ENCODE results near the gene ZNF79.
A peak's percentile ranks its signal among the peaks of the same experiment; 100 is the strongest.
"Not testable (repeated sequence)": the region's sequence is repeated elsewhere in the genome, so short reads cannot be mapped to it uniquely, and the experiment has no call there.

ZNF79 gene

DNA sequence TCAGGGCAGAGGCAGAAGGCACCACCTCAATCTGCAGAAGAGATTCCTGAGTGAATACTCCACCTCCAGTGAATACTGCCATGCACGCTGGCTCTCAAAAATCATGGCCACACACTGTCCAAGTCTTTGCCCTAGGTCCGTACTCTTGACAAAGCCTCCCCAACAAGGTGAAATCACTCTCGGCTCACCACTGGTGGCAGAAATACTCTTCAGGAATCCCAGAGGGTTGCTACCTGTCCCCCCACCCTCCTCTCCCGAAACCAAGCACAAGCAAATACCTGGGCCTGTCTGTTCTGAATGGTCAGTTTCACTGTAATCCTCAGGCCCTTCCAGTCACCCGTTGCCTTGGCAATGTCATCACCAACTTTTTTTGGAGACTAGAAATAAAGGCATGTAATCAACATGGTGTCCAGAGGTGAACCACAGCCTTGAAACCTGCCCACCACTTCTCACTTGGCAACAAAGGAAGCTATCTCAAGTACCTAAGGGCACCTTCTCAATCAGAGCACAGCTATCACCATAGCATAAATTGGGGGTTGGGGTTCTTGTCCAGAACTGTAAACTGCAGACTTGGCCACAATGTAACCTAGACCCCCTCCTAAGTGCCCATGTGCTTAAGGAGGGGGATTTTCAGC is 25.3 kb downstream of the ZNF79 start:
- Mint-ChIP-seq H3K9me3 (peaks cover 6 to 9% of the 10 kb centered on the region in 2 donors), H3K4me1 (peaks cover 27 to 56% of the 10 kb centered on the region in 2 donors)

GRCh38 chr9:127450243-127450760 is 26.1 kb downstream of the ZNF79 start:
- ATAC-seq (replicated peaks) (peak in 1 of 2 donors; percentile 0), DNase-seq (no peak)
- Mint-ChIP-seq H3K4me1 (peaks cover 28 to 65% of the 10 kb centered on the region in 2 donors), H3K27ac (peak overlapping the region; percentile 99), H3K9me3 (peaks cover 0 to 5% of the 10 kb centered on the region in 2 donors), H3K36me3 (peaks cover 62 to 81% of the 10 kb centered on the region in 2 donors), H3K4me3 (peak overlapping the region; percentile 95 to 97), H3K27me3 (no peaks in the 10 kb centered on the region)

More for the DNA sequence above, 25.3 kb downstream of the ZNF79 start:
- no peak for ATAC-seq (replicated peaks)
- peak overlapping the region; percentile 95 to 97 for H3K4me3 Mint-ChIP-seq
- DNase-seq = no peak
- no peaks in the 10 kb centered on the region for H3K27me3 Mint-ChIP-seq
- peaks cover 67 to 86% of the 10 kb centered on the region in 2 donors for H3K36me3 Mint-ChIP-seq
- H3K27ac Mint-ChIP-seq = peak overlapping the region; percentile 99

DNA sequence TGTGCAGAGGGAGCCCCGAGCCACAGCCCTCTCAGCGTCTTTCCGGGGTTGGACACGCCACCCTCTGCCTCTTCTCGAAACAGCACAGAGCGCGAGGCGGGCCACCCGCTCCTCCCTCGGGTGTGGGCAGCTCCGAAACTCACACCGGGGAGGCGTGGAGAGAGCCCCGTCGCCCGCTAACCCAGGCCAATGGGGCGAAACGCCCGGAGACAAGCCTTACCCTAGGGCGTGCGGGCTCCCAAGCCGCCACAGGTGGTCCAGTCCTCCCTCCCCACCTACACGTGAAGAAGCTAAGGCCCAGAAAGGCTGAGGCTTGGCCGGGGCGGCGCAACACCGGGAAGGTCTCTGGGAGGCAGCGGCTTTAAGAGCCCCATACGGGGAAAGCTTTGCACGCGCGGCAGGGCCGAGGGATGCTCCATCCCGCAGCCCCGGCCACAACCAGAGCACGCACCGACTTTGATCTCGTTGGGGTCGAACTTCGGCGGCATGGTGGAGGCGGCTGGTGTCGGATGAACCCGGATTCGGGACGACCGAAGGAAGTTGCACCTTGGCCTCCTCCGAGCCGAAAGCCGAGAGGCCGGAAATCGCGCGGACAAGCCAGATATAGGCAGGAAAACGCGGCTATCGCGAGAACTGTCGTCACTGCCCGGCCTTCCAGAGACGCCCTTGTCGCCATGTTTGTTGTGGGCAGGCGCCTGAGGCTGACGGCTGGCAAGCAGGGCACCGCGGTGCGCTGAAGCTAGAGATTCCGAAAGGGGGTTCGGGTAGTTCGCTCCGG is 26.8 kb downstream of the ZNF79 start, which contains the start of the genes LRSAM1 and RPL12:
Gene LRSAM1 (plus strand): TSS at position 681 of the 778 bp plus-strand sequence. CDS start 3,018 bp downstream, outside the sequence.
Gene RPL12 (minus strand): TSS at position 577 of the 778 bp plus-strand sequence. CDS start 89 bp downstream, at position 488.
- Mint-ChIP-seq H3K4me3 (peak within 1 kb of the TSS; percentile 95 to 97), H3K4me1 (peaks cover 34 to 71% of the 10 kb centered on the region in 2 donors), H3K27ac (peak within 1 kb of the TSS; percentile 99), H3K9me3 (peaks cover 0 to 5% of the 10 kb centered on the region in 2 donors), H3K27me3 (no peaks in the 10 kb centered on the region), H3K36me3 (peaks cover 62 to 81% of the 10 kb centered on the region in 2 donors)
- DNase-seq (peak; percentile 95), ATAC-seq (replicated peaks) (peak; percentile 73 to 77)

DNA sequence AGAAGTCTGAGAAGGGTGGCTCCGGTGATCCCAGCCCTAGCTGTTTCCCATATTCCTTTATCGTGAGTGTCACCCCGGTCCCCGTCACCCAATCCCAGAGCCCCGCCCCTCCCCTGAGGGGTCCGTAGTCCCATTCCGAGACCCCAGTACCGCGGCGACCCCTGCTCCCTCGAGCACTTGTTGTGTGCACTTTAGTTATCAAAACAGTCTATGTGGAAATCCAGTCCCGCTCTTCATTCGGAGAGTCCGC is 27.4 kb downstream of the ZNF79 start:
- Mint-ChIP-seq H3K9me3 (peaks cover 0 to 2% of the 10 kb centered on the region in 2 donors), H3K4me3 (peak overlapping the region; percentile 95 to 97), H3K27me3 (no peaks in the 10 kb centered on the region), H3K36me3 (peaks cover 57 to 76% of the 10 kb centered on the region in 2 donors), H3K27ac (peak overlapping the region; percentile 99), H3K4me1 (peaks cover 32 to 67% of the 10 kb centered on the region in 2 donors)
- DNase-seq (no peak), ATAC-seq (replicated peaks) (no peak)

DNA sequence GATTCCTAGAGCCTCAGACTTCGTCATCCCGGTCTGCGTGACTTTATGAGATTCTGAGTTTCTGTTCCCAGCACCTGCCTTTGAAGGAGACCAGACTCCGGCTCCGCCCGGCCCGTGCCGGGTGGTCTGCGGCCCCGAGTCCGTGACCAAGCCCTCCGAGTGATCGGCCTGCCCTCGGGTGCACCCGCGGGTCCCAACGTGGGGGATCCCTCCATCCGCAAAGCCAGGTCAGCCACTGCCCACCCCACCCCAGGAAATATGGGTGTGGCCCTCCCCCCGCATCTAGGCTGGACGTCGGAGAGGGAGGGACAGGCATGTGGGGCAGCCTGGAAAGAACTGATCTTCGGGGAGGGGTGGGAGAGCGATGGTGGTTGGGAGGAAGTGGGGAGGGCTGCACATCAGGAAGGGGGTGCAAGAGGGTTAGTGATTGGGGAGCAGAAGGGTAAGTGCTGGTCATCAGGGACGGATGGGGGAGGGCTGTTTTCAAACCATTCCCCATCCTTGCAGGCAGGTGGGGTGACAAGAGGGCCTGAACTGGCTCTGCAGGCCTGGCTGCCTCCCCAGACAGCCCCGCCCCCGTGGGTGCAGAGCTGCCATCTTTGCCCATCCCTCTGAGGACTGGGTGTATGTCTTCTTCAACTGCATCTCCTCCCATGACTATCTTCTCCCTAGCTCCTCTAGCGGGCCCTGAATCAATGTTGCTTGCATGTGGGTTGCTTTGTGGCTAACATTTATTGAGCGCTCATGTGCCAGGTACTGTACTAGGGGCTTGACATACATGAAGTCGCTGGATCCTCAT is 27.9 kb downstream of the ZNF79 start:
- peaks cover 32 to 65% of the 10 kb centered on the region in 2 donors for H3K4me1 Mint-ChIP-seq
- H3K36me3 Mint-ChIP-seq = peaks cover 55 to 75% of the 10 kb centered on the region in 2 donors
- peak; percentile 38 for ATAC-seq (replicated peaks)

GRCh38 chr9:127452691-127453090 is 28.5 kb downstream of the ZNF79 start:
- DNase-seq (no peak), ATAC-seq (replicated peaks) (no peak)
- H3K4me1 Mint-ChIP-seq = peaks cover 30 to 65% of the 10 kb centered on the region in 2 donors
- H3K27me3 Mint-ChIP-seq = no peaks in the 10 kb centered on the region
- H3K27ac Mint-ChIP-seq = no peak overlapping the region
- peaks cover 0 to 2% of the 10 kb centered on the region in 2 donors for H3K9me3 Mint-ChIP-seq
- H3K4me3 Mint-ChIP-seq = peak overlapping the region; percentile 95 to 97
- H3K36me3 Mint-ChIP-seq = peaks cover 55 to 75% of the 10 kb centered on the region in 2 donors

More for the DNA sequence above, 27.9 kb downstream of the ZNF79 start:
- DNase-seq = peak; percentile 42
- Mint-ChIP-seq H3K4me3 (peak overlapping the region; percentile 95 to 97), H3K27me3 (no peaks in the 10 kb centered on the region), H3K9me3 (peaks cover 0 to 2% of the 10 kb centered on the region in 2 donors), H3K27ac (peak overlapping the region; percentile 99)

DNA sequence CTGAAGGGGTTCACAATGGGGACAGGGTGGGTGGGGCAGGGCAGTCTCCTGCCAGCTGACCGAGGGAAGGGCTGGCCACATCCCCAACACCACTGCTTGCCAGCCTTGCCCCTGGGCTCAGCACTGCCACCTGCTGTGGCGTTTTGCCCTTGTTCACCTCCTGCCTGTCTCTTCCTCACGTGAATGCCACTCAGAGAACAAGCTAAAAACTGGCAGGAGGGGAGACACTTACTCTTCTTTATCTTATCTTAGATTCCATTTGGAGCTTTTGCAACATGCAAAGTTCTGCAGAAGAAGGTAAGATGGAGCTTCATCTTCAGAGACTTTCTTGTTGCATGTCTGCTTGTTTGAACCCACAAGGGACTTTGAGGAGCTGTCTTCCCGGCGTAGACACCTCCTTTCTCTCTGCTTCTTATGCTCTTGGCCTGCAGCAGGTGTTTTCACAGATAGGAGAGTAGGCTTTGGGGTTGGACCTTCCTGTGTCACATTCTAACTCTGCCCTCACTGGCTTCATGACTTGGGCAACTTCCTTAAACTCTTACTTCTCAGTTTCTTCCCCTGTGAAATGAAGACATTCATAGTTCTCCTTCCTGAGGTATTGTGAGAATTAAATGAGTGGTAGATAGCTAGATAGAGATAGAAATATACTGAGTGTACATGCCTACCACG is 31.3 kb downstream of the ZNF79 start:
- Mint-ChIP-seq H3K36me3 (peaks cover 39 to 61% of the 10 kb centered on the region in 2 donors), H3K27me3 (no peaks in the 10 kb centered on the region), H3K4me3 (peak overlapping the region; percentile 64 to 70), H3K4me1 (peaks cover 15 to 37% of the 10 kb centered on the region in 2 donors), H3K9me3 (no peaks in the 10 kb centered on the region), H3K27ac (peak overlapping the region; percentile 87)
- DNase-seq = no peak
- ATAC-seq (replicated peaks) = peak; percentile 24 to 37

DNA sequence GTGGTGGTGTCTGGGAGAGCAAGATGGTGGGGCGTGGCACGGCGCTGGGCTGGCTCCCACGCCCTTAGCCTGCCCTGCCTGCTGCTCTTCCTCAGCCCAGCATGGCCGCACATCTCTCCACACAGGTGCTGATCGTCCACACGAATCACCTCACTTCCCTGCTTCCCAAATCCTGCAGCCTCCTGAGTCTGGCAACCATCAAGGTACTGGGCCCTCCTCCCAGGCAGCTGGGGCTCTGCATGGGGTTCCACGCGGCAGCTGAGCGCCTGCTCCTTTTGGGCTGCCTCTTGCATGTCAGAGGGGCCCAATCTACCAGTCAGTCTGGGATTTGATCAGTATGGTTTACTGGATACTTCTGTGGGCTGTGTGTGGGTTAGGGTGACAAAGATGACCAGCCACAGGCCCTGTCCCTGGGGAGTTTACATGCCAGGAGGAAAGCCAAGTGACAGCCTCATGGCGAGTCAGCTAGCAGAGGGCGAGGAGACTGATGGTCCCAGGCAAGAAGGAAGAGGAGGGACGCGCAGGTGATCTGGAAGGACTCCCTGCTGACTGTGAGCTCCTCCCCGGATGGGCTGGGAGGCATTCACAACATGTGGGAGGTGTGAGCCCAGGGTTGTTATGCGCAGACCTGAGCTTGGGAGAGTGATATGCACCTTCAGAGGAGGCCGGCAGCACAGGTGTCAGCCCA is 33.2 kb downstream of the ZNF79 start:
- Mint-ChIP-seq H3K4me1 (peaks cover 15 to 29% of the 10 kb centered on the region in 2 donors), H3K4me3 (no peak overlapping the region)

GRCh38 chr9:127458921-127459320 is 34.7 kb downstream of the ZNF79 start:
- H3K9me3 Mint-ChIP-seq = no peaks in the 10 kb centered on the region

More for the DNA sequence above, 33.2 kb downstream of the ZNF79 start:
- DNase-seq = no peak
- Mint-ChIP-seq H3K27me3 (no peaks in the 10 kb centered on the region), H3K36me3 (peaks cover 42 to 56% of the 10 kb centered on the region in 2 donors), H3K9me3 (no peaks in the 10 kb centered on the region), H3K27ac (no peak overlapping the region)
- no peak for ATAC-seq (replicated peaks)

GRCh38 chr9:127463382-127463781 is 39.2 kb downstream of the ZNF79 start:
- H3K4me1 Mint-ChIP-seq = no peaks in the 10 kb centered on the region
- no peak overlapping the region for H3K4me3 Mint-ChIP-seq
- H3K36me3 Mint-ChIP-seq = peaks cover 53 to 63% of the 10 kb centered on the region in 2 donors
- no peak for DNase-seq
- no peaks in the 10 kb centered on the region for H3K9me3 Mint-ChIP-seq
- no peak for ATAC-seq (replicated peaks)
- no peak overlapping the region for H3K27ac Mint-ChIP-seq
- H3K27me3 Mint-ChIP-seq = no peaks in the 10 kb centered on the region

More at GRCh38 chr9:127458921-127459320, 34.7 kb downstream of the ZNF79 start:
- peaks cover 12 to 26% of the 10 kb centered on the region in 2 donors for H3K4me1 Mint-ChIP-seq
- H3K36me3 Mint-ChIP-seq = peaks cover 52 to 66% of the 10 kb centered on the region in 2 donors
- no peak overlapping the region for H3K27ac Mint-ChIP-seq
- no peak overlapping the region for H3K4me3 Mint-ChIP-seq
- no peaks in the 10 kb centered on the region for H3K27me3 Mint-ChIP-seq
- DNase-seq (no peak), ATAC-seq (replicated peaks) (no peak)

DNA sequence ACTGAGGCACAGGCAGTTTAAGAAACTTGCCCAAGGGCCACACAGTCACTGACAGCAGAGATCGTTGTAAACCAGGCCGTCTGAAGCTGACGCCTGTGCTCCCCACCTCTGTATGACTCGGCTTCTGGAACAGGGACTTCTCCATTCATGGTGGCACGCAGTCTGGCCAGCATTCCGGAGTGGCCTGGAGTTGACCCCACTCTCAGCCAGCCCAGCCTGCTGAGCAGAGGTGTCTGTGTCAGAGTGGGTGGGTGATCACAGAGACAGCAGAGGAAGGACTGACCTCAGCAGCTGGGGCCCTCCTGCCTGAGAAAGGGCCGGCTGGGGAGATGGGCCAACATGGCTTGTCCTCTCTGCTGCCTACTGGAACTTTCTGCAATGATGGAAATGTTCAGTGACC is 39.7 kb downstream of the ZNF79 start:
- H3K9me3 Mint-ChIP-seq = no peaks in the 10 kb centered on the region
- DNase-seq (no peak), ATAC-seq (replicated peaks) (no peak)
- no peak overlapping the region for H3K4me3 Mint-ChIP-seq
- peaks cover 51 to 63% of the 10 kb centered on the region in 2 donors for H3K36me3 Mint-ChIP-seq
- H3K4me1 Mint-ChIP-seq = no peaks in the 10 kb centered on the region
- no peak overlapping the region for H3K27ac Mint-ChIP-seq
- H3K27me3 Mint-ChIP-seq = no peaks in the 10 kb centered on the region

DNA sequence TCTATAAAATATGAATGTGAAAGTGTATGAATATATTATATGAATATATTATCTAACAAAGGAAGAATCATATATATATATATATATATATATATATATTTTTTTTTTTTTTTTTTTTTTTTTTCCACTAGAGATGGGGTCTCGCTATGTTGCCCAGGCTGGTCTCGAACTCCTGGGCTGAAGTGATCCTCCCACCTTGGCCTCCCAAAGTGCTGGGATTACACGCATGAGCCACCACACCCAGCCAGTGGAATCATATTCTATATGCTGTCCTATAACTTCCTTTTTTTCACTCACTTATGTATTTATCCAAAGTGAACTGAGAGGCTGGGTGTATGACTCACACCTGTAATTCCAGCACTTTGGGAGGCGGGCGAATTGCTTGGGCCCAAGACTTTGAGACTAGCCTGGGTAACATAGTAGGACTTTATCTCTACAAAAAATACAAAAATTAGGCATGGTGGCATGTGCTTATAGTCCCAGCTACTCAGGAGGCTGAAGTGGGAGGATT is 42.3 kb downstream of the ZNF79 start:
- not testable (repeated sequence) for H3K9me3 Mint-ChIP-seq; ATAC-seq (replicated peaks); H3K27me3 Mint-ChIP-seq; DNase-seq; H3K27ac Mint-ChIP-seq; H3K4me3 Mint-ChIP-seq; H3K4me1 Mint-ChIP-seq
- peaks cover 53 to 65% of the 10 kb centered on the region in 2 donors for H3K36me3 Mint-ChIP-seq

DNA sequence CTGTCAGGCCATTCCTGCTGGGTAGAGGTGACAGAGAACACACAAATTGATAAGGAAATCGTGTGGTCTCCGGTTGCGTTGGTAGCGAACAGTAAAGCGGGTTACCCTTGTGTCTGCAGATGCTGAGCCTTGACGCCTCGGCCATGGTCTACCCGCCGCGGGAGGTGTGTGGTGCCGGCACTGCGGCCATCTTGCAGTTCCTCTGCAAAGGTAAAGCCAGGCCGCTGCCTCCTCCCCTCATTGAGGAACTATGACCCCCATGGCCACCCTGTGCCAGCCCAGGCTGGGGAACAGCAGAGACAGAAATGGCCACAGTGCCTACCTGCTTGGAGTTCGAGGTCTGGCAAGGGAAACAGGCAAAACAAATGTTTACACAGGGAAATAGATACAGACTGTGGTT is 43.4 kb downstream of the ZNF79 start:
- Mint-ChIP-seq H3K27ac (no peak overlapping the region), H3K9me3 (no peaks in the 10 kb centered on the region), H3K36me3 (peaks cover 44 to 54% of the 10 kb centered on the region in 2 donors), H3K4me1 (no peaks in the 10 kb centered on the region), H3K27me3 (no peaks in the 10 kb centered on the region), H3K4me3 (no peak overlapping the region)
- no peak for ATAC-seq (replicated peaks)
- DNase-seq = no peak
